Measurements from ENCODE around the gene SLC13A3.

DNA sequence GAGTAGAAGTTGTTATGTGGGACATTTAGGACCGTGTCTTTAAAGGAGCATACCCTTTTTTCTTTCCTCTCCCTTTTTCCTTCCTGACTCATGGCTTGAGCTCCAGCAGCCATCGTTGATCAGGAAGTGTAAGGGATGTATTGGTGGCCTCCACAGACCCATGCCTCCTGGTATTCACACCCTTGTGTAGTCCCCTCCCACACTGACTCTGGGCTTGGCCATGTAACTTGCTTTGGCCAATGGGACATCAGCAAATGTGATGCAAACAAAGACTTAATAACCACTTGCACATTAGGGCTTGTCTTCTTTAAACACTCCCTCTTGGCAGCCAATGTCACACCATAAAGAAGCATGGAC, 18.9 kb upstream of the SLC13A3 start:
- TF ChIP-seq, protein P1, sequence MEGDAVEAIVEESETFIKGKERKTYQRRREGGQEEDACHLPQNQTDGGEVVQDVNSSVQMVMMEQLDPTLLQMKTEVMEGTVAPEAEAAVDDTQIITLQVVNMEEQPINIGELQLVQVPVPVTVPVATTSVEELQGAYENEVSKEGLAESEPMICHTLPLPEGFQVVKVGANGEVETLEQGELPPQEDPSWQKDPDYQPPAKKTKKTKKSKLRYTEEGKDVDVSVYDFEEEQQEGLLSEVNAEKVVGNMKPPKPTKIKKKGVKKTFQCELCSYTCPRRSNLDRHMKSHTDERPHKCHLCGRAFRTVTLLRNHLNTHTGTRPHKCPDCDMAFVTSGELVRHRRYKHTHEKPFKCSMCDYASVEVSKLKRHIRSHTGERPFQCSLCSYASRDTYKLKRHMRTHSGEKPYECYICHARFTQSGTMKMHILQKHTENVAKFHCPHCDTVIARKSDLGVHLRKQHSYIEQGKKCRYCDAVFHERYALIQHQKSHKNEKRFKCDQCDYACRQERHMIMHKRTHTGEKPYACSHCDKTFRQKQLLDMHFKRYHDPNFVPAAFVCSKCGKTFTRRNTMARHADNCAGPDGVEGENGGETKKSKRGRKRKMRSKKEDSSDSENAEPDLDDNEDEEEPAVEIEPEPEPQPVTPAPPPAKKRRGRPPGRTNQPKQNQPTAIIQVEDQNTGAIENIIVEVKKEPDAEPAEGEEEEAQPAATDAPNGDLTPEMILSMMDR (IDR thresholded peaks at IDR 0.05; ENCODE audit: insufficient read depth, low read depth, low read length), result no peak
- no peak for TF ChIP-seq EZH2 (IDR thresholded peaks at IDR 0.05; ENCODE audit: insufficient read depth, low read length)

Measured in astrocyte (in vitro differentiated cells and primary cell).